Astrocyte of the spinal cord (primary cell): Measurements from ENCODE around the gene DCST1.

Experiments
- DNase-seq: peaks from one replicate; pipeline ENCODE4 v3.0.0; 2011; ENCODE audit warnings: low read depth, low spot score
- H3K4me3 ChIP-seq: 2 replicates; pipeline ENCODE4 v1.5.1; 2011; ENCODE audit warnings: low read depth, mild to moderate bottlenecking, low read length, moderate library complexity
- in situ Hi-C: cut with HindIII; loops from 2 replicates; pipeline ENCODE4 v1.10.0; 2017; ENCODE audit warnings: low sequenced_read_pairs
- TF ChIP-seq, protein P1 (sequence below): IDR thresholded peaks from 2 replicates; pipeline ENCODE4 v1.5.1; 2012; ENCODE audit warnings: low read depth, mild to moderate bottlenecking, low read length, inconsistent platforms

The DCST1 gene

DNA sequence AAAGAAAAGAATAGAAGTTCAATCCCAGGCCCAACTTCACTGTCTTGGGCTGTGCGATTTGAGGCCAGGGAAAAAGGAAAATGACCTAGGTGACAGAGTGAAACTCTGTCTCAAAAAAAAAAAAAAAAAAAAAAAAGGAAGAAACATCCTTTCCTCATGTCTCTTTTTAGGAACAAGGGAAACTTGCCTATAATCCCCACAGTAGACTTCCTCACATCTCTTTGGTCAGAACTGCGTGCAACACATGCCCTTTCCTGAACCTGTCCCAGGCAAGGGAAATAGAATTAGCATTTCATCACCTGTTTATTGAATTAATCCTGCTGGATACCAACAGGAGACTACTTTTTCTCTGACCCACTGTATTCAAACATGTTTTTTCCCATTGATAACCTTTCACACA is 2.3 kb downstream of the DCST1 start:
- TF ChIP-seq, protein P1, sequence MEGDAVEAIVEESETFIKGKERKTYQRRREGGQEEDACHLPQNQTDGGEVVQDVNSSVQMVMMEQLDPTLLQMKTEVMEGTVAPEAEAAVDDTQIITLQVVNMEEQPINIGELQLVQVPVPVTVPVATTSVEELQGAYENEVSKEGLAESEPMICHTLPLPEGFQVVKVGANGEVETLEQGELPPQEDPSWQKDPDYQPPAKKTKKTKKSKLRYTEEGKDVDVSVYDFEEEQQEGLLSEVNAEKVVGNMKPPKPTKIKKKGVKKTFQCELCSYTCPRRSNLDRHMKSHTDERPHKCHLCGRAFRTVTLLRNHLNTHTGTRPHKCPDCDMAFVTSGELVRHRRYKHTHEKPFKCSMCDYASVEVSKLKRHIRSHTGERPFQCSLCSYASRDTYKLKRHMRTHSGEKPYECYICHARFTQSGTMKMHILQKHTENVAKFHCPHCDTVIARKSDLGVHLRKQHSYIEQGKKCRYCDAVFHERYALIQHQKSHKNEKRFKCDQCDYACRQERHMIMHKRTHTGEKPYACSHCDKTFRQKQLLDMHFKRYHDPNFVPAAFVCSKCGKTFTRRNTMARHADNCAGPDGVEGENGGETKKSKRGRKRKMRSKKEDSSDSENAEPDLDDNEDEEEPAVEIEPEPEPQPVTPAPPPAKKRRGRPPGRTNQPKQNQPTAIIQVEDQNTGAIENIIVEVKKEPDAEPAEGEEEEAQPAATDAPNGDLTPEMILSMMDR, result no peak
- no peak for DNase-seq
- no peak overlapping the region for H3K4me3 ChIP-seq
- in situ Hi-C loops, result no loop called here

DNA sequence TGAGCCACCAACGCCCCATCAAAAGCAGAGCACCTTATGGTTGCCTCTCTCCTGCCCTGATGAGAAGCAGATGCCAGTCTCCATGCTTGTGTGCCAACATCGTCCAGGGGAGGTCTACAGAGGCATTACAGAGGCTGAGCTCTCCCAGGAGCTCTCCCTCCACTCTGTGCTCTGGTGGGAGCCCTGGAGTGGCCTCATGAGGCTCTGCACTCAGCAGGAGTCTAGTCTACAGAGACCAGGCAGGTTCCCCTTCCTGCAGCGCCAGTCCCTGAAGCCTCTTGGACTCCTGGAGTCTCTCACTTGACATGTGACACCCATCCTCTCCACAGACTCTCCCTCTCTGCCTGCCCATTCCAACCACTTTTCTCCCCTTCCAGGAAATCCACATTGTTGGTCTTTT is 3.4 kb downstream of the DCST1 start:
- no peak overlapping the region for H3K4me3 ChIP-seq
- TF ChIP-seq, protein P1, result no peak
- in situ Hi-C loops, result no loop called here
- DNase-seq, result no peak

DNA sequence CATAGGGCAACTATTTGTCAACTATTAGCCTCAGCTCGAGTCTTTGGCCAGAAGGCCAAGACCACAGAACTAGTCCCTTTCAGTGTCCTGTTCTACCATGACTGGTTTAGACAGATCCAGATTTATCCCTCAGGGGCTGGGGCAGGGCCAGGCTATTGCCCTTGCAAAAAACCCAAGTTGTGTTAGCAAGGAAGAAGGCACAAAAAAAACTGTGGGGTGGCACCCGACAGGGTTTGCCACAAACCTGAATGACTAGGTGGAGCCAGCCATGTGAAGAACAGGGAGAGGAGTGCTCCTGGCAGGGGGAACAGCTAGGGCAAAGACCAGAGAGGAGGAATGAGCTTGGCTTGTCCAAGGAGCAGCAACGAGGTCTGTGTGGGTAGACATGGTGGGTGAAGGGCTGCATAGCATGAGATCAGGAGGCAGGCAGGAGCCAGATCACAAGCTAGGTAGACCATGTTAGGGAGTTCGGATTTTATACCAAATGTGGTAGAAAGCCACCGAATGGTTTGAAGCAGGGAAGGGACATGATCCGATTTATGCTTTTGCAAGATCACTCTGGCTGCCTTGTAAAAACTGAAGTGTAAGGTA is 4.3 kb downstream of the DCST1 start:
- TF ChIP-seq, protein P1, result no peak
- in situ Hi-C loops, result no loop called here
- H3K4me3 ChIP-seq, result no peak overlapping the region
- no peak for DNase-seq

DNA sequence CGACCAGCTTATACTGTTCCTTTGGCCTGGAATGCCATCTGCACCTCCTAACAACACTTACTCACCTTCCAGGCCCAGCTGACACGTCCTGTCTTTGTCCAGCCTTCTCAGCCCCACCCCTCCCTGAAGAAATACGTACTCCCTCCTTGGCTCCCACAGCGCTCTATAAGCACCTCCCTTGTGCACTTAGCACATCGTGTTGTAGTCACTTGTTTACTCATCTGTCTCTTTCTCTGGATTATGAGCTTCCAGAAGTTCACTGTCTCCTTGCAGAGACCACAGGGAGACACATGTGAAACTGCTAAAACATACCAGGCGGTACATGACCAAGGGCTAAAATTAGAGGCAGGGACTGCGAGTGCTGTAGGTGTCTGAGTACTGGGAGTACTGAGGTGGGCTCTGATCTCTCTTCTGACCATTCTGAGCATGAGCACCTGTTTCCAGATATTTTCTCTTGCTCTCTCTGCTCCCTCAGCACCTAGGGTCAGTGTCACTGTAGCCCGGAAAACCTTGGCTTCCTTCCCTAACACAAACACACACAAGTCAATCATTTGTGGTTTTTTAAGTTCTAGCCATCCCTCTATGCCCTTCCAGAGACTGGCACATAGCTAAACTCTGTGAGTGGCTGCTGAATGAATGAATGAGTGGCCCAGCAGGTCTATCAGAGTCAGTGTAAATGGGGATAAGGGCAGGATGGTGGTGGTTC is 5.1 kb downstream of the DCST1 start:
- no peak overlapping the region for H3K4me3 ChIP-seq
- TF ChIP-seq, protein P1, result no peak

DNA sequence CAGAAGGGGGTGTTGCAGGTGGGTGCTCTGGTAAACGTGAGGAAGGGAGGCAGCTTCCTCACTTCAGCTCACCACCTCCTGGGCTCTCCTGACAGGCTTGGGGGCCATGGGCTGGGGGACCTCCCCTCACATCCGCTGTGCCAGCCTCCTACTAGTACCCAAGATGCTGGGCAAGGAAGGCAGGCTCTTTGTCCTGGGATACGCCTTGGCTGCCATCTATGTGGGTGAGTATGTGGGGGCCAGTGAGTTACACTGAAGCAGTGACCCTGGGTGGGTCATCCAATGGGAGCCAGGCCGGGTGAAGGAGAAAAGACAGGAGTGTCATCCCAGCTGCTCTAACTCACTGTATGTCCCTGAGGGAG is 5.7 kb downstream of the DCST1 start:
- DNase-seq, result no peak
- TF ChIP-seq, protein P1, result no peak
- no peak overlapping the region for H3K4me3 ChIP-seq
- in situ Hi-C loops, result no loop called here

More for the DNA sequence above, 5.1 kb downstream of the DCST1 start:
- in situ Hi-C loops, result no loop called here
- no peak for DNase-seq

DNA sequence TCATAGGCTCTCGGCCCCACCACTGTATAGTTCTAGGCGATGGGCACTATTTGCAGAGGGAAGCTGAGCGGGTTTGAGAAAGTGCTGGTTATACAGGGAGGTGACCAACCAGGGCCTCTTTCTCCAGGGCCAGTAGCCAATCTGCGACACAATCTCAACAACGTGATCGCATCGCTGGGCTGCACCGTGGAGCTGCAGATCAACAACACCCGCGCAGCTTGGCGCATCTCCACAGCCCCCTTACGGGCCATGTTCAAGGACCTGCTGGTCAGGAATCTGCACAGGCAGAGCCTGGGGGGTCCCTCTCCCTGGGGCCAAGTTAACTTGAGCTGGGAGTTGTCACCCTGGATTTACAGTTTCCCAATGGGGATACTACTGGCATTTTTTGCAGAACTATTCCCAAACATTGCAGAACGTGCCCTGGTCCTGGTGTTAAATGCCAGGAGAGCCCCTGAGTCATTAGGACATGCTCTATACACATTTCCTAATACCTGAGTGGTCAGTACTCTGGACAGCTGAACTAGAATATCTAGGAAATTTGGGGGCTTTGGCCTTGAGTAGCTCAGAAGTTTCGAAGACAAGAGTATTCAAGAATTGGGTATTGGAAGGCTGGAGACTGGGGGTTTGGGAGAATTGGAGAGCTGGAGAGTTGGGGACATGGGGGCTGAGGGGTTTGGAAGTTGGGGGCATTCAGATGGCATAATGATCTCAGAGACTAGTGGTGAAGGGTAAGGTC is 6.9 kb downstream of the DCST1 start:
- H3K4me3 ChIP-seq, result no peak overlapping the region
- no peak for DNase-seq
- in situ Hi-C loops, result no loop called here
- TF ChIP-seq, protein P1, result no peak
